Common myeloid progenitor, CD34-positive (primary cell): ENCODE measurements around the gene THSD7B. TPM values are rescaled to one million over a fixed set of nuclear protein-coding genes. Genes with fewer than 3 reads are reported as not detected.

Source experiments
- CTCF ChIA-PET: fragments of 350-600 bp; sonication (Branson Sonifier 250); formaldehyde crosslinking; loops from one replicate; lab custom pipeline; 2021; ENCODE audit warnings: antibody characterized with exemption; lab: Charles Lee
- POLR2A ChIA-PET: fragments of 350-600 bp; sonication (Branson Sonifier 250); formaldehyde crosslinking; loops from one replicate; lab custom pipeline; 2021; ENCODE audit warnings: antibody characterized with exemption; lab: Charles Lee
- DNase-seq, 3 donors: peaks; one replicate each; pipeline versions ENCODE4 v3.0.0 to v3.0.0-alpha.2; 2013
- H3K27ac ChIP-seq, 2 experiments: 1 replicate in 1 of 2; 2 replicates in 1 of 2; pipeline ENCODE4 v1.7.0; 2013; ENCODE audit warnings: inconsistent platforms in 2 of 2, low read length in 2 of 2, mild to moderate bottlenecking in 2 of 2, low read depth in 1 of 2, moderate library complexity in 1 of 2; ENCODE audit not compliant: severe bottlenecking in 2 of 2, insufficient read depth in 1 of 2, poor library complexity in 1 of 2
- H3K27me3 ChIP-seq, 5 experiments: replicated peaks in 2 of 5; 1 replicate in 3 of 5; 2 replicates in 2 of 5; pipeline versions ENCODE4 v1.6.1 to v1.7.0; 2013; ENCODE audit warnings: low read length in 4 of 5, mild to moderate bottlenecking in 2 of 5, moderate library complexity in 2 of 5, inconsistent platforms in 1 of 5; ENCODE audit not compliant: insufficient read depth in 5 of 5, control insufficient read depth in 4 of 5
- H3K36me3 ChIP-seq, 4 experiments: 1 replicate in 2 of 4; 2 replicates in 2 of 4; pipeline versions ENCODE4 v1.6.1 to v1.7.0; 2013; ENCODE audit warnings: low read length in 3 of 4, control low read depth in 1 of 4, mild to moderate bottlenecking in 1 of 4; ENCODE audit not compliant: control insufficient read depth in 4 of 4, insufficient read depth in 4 of 4
- H3K4me1 ChIP-seq, 4 experiments: 1 replicate in 3 of 4; 2 replicates in 1 of 4; pipeline versions ENCODE4 v1.6.1 to v1.7.1; 2013; ENCODE audit warnings: low read length in 3 of 4, mild to moderate bottlenecking in 3 of 4, control low read depth in 1 of 4, inconsistent platforms in 1 of 4, moderate library complexity in 1 of 4; ENCODE audit not compliant: control insufficient read depth in 4 of 4, insufficient read depth in 4 of 4; ENCODE audit errors: control extremely low read depth in 1 of 4
- H3K4me3 ChIP-seq, 7 experiments: 1 replicate in 4 of 7; 2 replicates in 3 of 7; pipeline versions ENCODE4 v1.5.1 to v1.7.0; 2013; ENCODE audit warnings: mild to moderate bottlenecking in 7 of 7, low read length in 6 of 7, moderate library complexity in 6 of 7, inconsistent platforms in 2 of 7, low read depth in 2 of 7, control low read depth in 1 of 7; ENCODE audit not compliant: insufficient read depth in 4 of 7, control insufficient read depth in 1 of 7; ENCODE audit errors: extremely low read depth in 1 of 7
- H3K9me3 ChIP-seq, 5 experiments: 1 replicate in 4 of 5; 2 replicates in 1 of 5; pipeline versions ENCODE4 v1.6.1 to v1.7.1; 2013; ENCODE audit warnings: low read length in 4 of 5, mild to moderate bottlenecking in 2 of 5, inconsistent platforms in 1 of 5, low read depth in 1 of 5, moderate library complexity in 1 of 5; ENCODE audit not compliant: control insufficient read depth in 4 of 5, insufficient read depth in 2 of 5; ENCODE audit errors: control extremely low read depth in 1 of 5
- WGBS: methylation state at CpG from one replicate; pipeline ENCODE4 v1.1.5; 2013; ENCODE audit not compliant: insufficient coverage; 5-methylcytosine and 5-hydroxymethylcytosine counted together
- polyA plus RNA-seq: library from polyadenylated mRNA; unstranded; fragments of 120-200 nt; gene quantifications from one replicate; pipeline ENCODE4 v1.2.1, GENCODE V29; 2013

The THSD7B gene
- not detected for polyA plus RNA-seq

GRCh38 chr2:136765256-136766072 lies at the start of gene THSD7B:
THSD7B (plus strand) TSS chr2:136765545; CDS start chr2:136882179, 116,634 bp downstream.
- peaks cover 0 to 2% (median 0%) of the 10 kb centered on the region in 5 experiments for H3K9me3 ChIP-seq
- 4% methylated on average over 47 of the region's 77 CpGs for WGBS
- H3K4me3 ChIP-seq: peak within 1 kb of the TSS in 6 of 7 experiments; percentile 25 to 70 (median 52)
- peaks cover 0 to 17% (median 8%) of the 10 kb centered on the region in 4 experiments for H3K4me1 ChIP-seq
- peaks cover 25 to 81% (median 37%) of the 10 kb centered on the region in 5 experiments for H3K27me3 ChIP-seq
- DNase-seq: peak in 1 of 3 donors; percentile 8
- H3K36me3 ChIP-seq: no peaks in the 10 kb centered on the region
- ChIA-PET POLR2A (no interaction called here), CTCF (no interaction called here)
- H3K27ac ChIP-seq: no peak within 1 kb of the TSS

- Histone ChIP-seq H3K4me3 (no peak overlapping the region), H3K36me3 (no peaks in the 10 kb centered on the region), H3K9me3 (no peaks in the 10 kb centered on the region), H3K27ac (no peak overlapping the region), H3K27me3 (no peaks in the 10 kb centered on the region), H3K4me1 (no peaks in the 10 kb centered on the region)
- CTCF ChIA-PET: no interaction called here
- no peak for DNase-seq
- POLR2A ChIA-PET: no interaction called here
These were observed 47.1 kb upstream of the THSD7B start for GRCh38 chr2:136718273-136718672.

- no peaks in the 10 kb centered on the region for H3K27me3 ChIP-seq
- no peaks in the 10 kb centered on the region for H3K4me1 ChIP-seq
- no peak overlapping the region for H3K27ac ChIP-seq
- POLR2A ChIA-PET: no interaction called here
- CTCF ChIA-PET: no interaction called here
- H3K36me3 ChIP-seq: no peaks in the 10 kb centered on the region
- H3K9me3 ChIP-seq: no peaks in the 10 kb centered on the region
- no peak overlapping the region for H3K4me3 ChIP-seq
- WGBS: 90% methylated on average over 3 of the region's 4 CpGs
- DNase-seq: no peak
These were observed 37.2 kb upstream of the THSD7B start for GRCh38 chr2:136727973-136728699.

GRCh38 chr2:136736236-136736635 lies 29.1 kb upstream of the THSD7B start:
- Histone ChIP-seq H3K4me3 (no peak overlapping the region), H3K36me3 (no peaks in the 10 kb centered on the region), H3K9me3 (no peaks in the 10 kb centered on the region), H3K4me1 (no peaks in the 10 kb centered on the region), H3K27me3 (peaks cover 0 to 3% (median 0%) of the 10 kb centered on the region in 5 experiments), H3K27ac (no peak overlapping the region)
- DNase-seq: no peak
- CTCF ChIA-PET: no interaction called here
- WGBS: no CpG with 5 or more reads among the region's 3 CpGs
- POLR2A ChIA-PET: no interaction called here

- H3K4me3 ChIP-seq: no peak overlapping the region
- no peaks in the 10 kb centered on the region for H3K36me3 ChIP-seq
- WGBS: 100% methylated on average over 1 of the region's 2 CpGs
- ChIA-PET POLR2A (no interaction called here), CTCF (no interaction called here)
- no peak for DNase-seq
- H3K27me3 ChIP-seq: peaks cover 0 to 3% (median 0%) of the 10 kb centered on the region in 5 experiments
- H3K27ac ChIP-seq: no peak overlapping the region
- H3K4me1 ChIP-seq: no peaks in the 10 kb centered on the region
- H3K9me3 ChIP-seq: no peaks in the 10 kb centered on the region
These were observed 27.3 kb upstream of the THSD7B start for GRCh38 chr2:136738044-136738443.

- no peaks in the 10 kb centered on the region for H3K9me3 ChIP-seq
- H3K27me3 ChIP-seq: peaks cover 0 to 5% (median 0%) of the 10 kb centered on the region in 5 experiments
- no peak overlapping the region for H3K27ac ChIP-seq
- no peaks in the 10 kb centered on the region for H3K36me3 ChIP-seq
- no peak for DNase-seq
- CTCF ChIA-PET: no interaction called here
- no peak overlapping the region for H3K4me3 ChIP-seq
- H3K4me1 ChIP-seq: no peaks in the 10 kb centered on the region
- no CpG with 5 or more reads among the region's 2 CpGs for WGBS
- POLR2A ChIA-PET: no interaction called here
These were observed 23.9 kb upstream of the THSD7B start for GRCh38 chr2:136741471-136741870.

- no peaks in the 10 kb centered on the region for H3K36me3 ChIP-seq
- no peak overlapping the region for H3K27ac ChIP-seq
- H3K4me3 ChIP-seq: no peak overlapping the region
- DNase-seq: no peak
- no peaks in the 10 kb centered on the region for H3K4me1 ChIP-seq
- no peaks in the 10 kb centered on the region for H3K9me3 ChIP-seq
- WGBS: no CpG with 5 or more reads among the region's 2 CpGs
- ChIA-PET POLR2A (no interaction called here), CTCF (no interaction called here)
- peaks cover 0 to 4% (median 0%) of the 10 kb centered on the region in 5 experiments for H3K27me3 ChIP-seq
These were observed 15.3 kb upstream of the THSD7B start for GRCh38 chr2:136750065-136750464.
